ENCODE measurements around the gene KCTD21.

Gene KCTD21

DNA sequence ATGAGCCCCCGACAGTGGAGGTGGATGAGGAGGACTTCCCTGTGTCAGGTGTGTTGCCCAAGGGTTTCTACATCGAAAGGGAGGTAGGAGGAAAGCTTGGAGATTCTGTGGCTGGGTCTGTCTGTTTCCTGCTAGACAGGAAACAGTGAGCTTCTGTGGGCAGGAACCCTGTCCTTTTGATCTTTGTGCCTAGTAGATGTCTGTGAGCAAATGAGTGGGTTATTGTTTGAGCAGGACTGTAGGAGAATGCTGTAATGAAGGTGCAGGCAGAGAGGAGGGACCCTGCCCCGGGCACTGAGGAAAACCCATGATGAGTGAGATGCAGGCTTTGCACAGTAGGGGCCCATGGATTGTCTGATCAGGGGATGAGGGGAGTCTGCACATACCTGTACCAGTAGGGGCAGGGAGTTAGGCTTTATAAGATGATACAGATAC, 14.3 kb upstream of the KCTD21 start:
- H3K4me3 ChIP-seq (ENCODE audit: low read depth, low read length), result no peak overlapping the region

DNA sequence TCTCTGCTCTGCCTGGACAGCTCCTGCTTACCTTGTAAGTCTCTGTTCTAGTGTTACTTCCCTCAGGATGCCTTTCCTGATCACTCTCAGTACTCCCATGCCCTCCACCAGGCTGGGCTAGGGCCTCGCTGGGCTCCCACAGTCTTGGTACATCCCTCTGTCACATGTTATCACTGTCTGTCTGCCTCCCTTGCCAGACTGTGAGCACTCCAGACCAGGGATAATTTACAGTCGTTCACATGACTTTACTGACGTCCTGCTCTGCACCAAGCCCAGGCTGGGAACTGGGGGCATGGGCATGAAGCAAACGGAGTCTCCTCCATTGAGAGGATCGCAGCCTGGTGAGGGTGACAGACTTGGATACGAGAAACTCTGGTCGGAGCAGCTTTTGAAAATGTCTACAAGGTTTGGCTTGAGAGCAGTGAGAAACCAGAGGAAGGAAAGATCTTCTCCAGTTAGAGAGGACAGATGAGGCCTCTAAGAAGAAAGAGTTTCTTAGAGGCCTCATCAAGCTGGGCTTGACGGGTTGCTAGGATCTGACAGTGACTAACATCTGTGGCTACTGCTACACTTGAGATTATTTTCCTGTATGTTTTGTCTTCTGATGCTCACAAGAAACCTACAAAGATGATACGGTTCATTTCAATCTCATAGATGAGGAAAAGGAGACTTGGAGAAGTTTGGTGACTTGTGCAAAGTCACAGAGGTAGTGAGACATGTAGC, 12.8 kb upstream of the KCTD21 start:
- H3K4me3 ChIP-seq (ENCODE audit: low read depth, low read length), result no peak overlapping the region

DNA sequence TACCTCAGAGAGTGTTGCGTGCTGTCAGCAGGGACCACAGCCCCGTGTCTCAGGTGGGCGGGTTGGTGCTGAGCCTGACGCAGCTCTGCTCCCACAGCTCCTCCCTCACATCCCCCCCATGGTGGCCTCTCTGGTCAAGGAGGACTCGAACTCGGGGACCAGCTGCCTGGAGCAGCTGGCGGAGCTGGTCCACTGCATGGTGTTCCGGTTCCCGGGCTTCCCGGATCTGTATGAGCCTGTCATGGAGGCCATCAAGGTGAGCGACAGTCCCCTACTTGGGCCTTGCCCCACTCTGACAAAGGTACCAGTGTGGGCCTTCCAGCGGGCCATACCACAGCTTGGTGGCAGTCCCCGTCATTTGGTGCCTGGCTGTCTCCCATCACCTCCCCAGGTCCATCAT, 12.1 kb upstream of the KCTD21 start:
- no peak overlapping the region for H3K4me3 ChIP-seq (ENCODE audit: low read depth, low read length)

DNA sequence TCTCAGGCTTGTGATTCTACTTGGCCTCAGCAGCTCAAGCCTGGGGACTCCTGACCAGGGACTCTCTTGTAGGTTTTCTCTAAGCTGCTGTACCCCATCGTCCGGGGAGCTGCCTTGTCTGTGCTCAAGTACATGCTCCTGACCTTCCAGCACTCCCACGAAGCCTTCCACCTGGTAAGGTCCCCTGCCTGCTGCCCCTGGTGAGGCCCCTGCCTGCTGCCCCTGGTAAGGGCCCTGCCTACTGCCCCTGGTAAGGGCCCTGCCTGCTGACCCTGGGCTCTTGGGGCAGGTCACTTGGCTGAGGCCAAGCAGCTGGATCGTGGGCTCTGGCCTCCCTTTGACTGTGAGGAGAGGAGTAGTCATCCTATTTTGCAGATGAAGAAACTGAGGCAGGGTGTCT, 11.6 kb upstream of the KCTD21 start:
- H3K4me3 ChIP-seq (ENCODE audit: low read depth, low read length), result no peak overlapping the region

DNA sequence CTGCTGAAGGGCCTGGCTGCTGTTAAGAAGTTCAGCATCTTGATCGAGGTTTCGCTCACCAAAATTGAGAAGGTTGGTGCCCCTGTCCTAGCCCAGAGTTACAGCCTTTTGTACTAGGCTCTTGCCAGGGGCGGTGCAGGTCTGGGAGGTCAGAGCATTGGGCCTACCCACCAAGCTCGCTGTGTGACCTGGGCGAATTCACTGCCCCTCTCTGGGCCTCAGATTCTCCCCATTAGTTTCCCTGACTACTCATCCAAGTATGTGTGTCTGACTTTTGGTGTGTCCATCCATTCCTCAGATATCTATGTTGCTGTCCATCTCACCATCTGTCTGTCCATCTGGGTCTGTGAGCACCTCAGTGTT, 11.2 kb upstream of the KCTD21 start:
- no peak overlapping the region for H3K4me3 ChIP-seq (ENCODE audit: low read depth, low read length)

DNA sequence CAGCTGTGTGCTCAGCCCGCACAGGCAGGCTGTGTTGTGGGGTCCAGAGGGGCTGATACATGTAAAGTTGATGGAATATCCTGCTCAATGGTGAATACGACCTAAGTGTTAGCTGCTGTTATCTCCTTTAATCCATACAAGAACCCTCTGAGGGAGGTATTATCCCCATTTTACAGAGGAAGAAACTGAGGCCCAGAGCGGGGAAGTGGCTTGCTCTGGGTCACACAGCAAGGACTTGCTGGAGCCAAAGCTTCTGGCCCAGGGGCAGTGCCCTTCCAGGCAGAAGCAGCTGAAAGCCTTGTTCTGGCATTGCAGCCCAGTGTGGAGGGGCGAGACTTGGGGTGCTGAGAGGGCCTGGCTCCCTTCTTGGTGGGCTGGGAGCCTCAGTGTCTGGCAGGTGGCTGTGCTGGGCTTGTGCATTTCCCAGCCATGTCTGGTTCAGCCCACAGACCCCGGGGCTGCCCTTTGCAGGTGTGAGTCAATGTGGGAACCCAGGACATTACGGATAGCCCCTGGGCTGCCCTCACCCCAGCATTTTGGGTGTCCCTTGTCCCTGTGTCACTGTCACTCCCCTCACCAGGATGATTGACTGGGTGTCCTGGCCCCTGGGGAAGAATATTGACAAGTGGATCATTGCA, 10.7 kb upstream of the KCTD21 start:
- no peak overlapping the region for H3K4me3 ChIP-seq (ENCODE audit: low read depth, low read length)

DNA sequence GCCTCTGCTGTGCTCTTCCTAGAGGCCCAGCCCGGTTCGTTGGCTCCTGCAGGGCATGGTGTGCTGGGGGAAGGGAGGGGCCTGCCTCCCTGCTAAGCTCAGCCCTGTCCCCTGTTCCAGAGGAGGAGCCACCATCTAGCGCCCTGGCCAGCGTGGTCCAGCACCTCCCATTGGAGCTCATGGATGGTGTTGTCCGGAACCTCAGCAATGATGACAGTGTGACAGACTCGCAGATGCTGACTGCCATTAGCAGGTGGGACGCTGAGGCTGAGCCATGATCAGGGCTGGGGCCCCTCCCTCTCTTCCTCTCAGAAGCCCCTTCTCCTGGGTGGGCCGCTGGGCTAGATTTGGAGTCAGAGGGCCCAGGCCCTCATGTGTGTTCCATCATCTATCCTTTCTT, 9.4 kb upstream of the KCTD21 start:
- H3K4me3 ChIP-seq (ENCODE audit: low read depth, low read length), result no peak overlapping the region

DNA sequence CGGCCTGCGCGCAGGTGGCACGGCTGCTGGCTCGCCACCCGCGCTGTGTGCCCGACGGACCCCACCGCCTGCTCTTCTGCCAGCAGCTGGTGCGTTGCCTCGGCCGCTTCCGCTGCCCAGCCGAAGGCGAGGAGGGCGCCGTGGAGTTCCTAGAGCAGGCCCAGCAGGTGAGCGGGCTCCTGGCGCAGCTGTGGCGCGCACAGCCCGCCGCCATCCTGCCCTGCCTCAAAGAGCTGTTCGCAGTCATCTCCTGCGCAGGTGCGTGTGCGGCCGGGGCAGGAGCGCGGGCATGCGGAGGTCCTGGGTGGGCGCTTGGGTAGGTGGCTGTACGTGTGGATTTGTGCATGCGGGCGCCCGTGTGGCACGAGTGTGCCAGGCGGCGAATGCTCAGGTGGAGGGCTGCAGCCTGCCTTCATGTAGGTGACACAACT, 8.2 kb upstream of the KCTD21 start:
- H3K4me3 ChIP-seq (ENCODE audit: low read depth, low read length), result no peak overlapping the region

DNA sequence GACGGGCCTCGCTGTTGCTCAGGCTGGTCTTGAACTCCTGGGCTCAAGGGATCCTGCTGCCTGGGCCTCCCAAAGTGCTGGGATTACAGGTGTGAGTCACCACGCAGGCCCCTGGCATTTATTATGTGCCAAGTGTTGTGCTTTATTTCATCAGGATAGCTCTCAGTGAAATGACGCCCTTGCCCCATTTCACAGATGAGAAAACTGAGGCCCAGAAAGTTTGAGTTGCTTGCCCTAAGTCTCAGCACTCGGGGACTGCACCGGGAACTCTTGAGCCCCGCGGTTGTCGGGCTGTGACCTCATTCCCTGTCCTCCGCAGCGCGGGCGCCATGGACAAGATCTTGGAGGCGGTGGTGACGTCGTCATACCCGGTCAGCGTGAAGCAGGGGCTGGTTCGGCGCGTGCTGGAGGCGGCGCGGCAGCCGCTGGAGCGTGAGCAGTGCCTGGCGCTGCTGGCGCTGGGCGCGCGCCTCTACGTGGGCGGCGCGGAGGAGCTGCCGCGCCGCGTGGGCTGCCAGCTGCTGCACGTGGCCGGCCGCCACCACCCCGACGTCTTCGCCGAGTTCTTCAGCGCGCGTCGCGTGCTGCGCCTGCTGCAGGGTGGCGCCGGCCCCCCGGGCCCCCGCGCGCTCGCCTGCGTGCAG, 7.6 kb upstream of the KCTD21 start:
- no peak overlapping the region for H3K4me3 ChIP-seq (ENCODE audit: low read depth, low read length)

DNA sequence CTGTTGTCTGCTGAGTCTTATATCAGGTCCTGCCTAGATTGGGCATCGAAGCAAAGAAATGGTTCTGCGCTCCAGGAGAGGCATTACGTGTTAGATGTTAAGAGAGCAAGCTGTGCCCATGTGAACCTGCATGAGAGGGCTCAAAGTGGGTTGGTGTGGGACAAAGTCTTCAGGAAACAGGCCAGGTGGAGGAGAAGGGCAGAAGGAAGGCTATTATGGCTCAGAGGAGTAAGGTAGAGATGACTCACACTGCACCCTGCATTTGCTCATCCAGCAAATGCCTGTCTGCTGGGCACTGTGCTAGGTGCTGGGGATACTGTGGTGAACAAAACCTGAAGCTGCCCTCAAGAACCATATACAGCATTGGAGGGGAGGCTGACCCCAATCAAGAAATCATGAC, 6.1 kb upstream of the KCTD21 start:
- no peak overlapping the region for H3K4me3 ChIP-seq (ENCODE audit: low read depth, low read length)

DNA sequence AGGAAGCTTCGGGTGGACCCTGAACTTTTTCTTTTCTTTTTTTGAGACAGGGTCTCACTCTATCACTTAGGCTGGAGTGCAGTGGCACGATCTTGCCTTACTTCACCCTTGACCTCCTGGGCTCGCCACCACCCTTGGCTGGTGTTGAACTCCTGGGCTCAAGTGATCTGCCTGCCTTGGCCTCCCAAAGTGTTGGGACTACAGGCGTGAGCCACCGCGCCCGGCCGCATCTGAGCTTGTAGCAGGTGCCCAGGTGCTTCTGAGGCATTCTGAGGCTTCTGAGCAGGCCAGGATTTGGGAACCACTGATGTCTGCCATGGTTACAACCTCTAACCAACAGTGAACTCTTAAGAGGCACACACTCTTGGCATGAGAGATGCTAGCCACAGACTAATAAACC, 5.4 kb upstream of the KCTD21 start:
- H3K4me3 ChIP-seq (ENCODE audit: low read depth, low read length), result no peak overlapping the region

DNA sequence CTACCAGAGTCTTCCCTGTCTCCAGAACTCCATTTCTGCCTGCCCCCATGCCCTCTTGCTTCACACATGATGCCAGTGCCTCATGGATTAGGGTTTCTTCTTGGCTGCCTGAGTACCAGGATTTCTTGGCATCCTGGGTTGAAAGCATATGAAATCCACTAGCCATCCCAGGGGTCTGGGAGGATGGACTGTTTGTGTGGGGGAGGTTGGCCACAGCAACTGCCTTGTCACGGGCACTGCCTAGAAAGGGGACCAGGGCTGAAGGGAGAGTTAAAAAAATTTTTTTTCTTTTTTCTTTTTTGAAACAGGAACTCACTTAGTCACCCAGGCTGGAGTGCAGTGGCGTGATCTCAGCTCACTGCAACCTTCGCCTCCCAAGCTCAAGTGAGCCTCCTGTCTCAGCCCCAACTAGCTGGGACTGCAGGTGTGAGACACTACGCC, 4.5 kb upstream of the KCTD21 start:
- no peak overlapping the region for H3K4me3 ChIP-seq (ENCODE audit: low read depth, low read length)

DNA sequence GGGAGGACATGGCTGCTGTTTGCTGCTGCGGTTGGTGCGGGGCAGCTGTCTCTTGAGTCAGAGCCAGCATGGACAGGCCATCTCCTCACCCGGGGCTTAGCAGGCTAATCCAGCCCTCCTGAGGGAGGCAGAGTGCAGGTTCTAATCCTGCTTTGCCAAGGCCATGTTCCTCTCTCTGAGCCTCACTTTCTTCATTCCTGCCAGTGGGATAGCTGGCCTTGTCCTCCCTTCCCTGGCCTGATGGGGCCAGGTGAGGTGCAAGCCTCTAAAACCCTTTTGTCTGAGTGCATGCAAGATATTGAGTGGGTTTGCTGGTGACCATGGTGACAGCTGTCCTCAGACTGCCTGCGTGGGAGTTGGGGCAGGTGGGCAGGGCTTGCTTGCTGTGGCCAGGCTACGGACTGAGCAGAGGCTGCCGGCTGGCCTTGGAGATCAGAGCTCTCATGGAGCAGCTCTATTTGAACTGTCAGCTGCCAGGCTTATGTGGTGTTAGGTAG, 3.8 kb upstream of the KCTD21 start:
- H3K4me3 ChIP-seq (ENCODE audit: low read depth, low read length), result no peak overlapping the region

DNA sequence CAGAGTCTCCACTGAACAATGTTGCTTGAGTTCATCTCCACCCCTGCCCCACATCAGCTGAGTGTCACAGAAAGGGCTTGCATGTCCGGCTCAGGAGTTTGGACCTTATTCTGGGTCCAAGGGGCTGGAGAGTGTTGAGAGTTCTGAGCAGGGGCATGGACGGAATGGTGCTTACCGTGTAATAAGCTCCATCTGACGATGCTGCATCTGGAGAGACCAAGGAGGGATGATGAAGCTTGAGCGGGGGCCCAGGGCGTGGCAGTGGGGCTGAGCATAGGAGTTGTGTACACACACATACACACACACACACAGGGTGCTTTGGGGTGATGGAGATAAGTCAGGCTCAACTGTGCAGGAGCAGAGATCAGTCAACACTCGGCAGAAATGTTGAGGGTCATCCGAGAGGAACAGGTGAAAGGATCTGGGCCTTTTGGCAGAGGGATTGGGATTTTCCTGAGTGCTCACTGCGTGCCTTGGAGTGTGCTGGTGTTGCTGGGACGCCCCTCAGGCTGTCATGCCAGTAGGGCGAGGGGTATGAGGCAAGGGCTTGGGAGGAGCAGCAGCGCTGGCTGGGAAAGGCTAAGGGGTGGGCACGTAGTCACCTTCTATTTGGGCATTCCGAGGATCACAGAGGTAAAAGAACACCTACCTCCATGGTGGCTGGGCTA, 2.6 kb upstream of the KCTD21 start:
- no peak overlapping the region for H3K4me3 ChIP-seq (ENCODE audit: low read depth, low read length)

DNA sequence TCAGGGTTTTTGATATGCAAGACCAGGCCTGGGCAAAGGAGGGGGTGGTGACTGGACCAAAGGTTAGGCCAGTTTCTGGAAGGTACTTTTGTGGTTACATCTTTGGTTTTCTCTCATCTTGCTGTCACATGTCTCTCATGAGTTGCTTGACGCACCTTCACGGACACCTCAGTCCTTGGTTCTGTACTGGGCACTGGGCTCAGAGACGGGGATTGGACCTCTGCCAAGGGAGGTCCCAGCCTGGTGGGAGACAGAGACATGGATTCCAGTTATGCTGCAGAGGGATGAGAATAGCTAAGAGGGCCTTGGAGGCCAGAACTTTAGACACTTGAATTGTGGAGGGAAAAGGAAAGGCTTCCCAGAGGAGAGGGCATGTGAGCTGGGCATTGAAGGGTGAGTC, 1.9 kb upstream of the KCTD21 start:
- no peak overlapping the region for H3K4me3 ChIP-seq (ENCODE audit: low read depth, low read length)

DNA sequence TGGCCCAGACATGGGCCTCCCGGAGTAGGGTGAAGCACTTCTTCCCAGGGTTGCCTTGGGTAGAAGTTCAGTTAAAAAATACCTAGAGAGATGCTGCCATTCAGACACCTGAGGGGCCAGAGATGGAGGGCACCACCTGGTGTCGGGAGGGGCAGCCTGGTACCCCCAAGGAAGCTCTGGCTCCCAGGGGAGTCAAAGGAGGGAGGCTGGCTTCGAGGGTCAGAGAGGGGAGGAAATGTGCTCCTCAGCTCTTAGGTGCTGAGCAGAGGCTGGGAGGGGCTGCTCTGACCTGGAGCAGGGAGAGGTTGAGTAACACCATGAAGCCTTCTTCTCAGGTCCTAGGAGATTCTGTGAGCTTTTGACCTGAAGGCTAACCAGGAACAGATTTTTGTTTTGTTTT, 1.4 kb upstream of the KCTD21 start:
- H3K4me3 ChIP-seq (ENCODE audit: low read depth, low read length), result no peak overlapping the region

DNA sequence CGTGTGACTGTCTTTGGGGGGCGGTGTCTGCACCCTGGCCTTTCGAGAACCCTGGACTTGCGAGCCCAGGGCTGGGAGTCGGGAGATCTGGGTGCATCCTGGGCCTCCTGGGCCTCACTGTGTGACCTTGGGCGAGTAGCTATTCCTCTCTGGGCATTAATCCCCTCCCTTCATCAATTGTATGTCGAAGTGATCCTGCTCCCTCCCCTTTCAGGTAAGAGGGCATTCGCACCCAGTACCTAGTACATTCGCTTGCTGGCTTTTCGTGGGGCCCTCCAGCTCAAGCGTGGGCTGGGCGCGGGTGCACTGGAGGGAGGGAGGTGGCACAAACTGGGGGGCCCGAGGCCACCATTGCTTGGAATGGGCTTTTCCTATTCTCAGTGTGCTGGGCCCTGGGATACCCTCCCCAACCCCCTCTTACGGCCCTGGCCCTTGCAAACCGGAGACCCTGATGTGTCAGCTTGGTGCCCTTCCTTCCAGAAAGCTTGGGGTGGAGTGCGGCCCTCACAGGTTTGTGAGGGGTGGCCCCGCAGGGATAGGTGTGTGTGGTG, 823 bp upstream of the KCTD21 start:
- H3K4me3 ChIP-seq (ENCODE audit: low read depth, low read length), result peak overlapping the region; percentile 82

DNA sequence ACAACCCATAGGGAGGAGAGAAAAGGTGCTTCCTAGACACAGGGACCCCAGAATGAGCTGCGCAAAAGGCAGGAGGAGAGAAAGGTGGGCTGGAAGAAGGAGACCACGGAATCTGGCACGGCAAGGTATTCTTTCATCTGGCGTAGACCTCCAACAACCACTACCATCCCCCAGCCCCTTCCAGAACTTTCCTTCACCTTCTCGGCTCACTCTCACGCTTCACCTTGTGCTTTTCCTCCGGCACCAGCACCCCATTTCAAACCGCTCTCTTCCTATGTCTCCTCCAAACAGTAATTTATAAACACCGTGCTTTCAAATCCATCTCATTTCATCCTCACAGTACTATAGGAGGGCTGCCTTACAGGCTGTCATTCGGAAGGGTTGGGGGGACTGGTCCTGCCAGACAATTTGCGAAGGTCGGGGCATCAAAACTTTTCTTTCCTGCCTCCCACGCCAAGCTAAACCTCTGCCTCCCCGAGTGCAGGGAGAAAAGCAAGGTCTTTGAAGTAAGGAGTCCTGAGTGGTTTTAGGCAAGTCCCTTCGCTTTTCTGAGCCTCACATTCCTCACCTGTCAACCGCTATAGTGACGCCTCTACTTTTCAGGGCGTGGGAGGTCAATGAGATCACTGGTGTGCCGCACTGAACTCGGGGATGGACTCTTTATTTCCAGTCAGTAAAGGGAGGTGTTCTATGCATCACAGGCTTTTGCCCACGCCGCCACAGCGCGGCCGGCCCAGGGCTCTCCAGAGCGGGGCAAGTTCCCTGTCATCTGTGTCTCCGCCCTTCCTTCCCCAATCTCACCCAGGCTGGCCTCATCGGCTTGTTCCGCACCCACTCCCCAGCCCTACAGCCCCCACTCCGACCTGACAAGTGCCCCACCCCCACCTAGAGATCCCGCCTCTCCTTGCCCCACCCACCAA, 800 bp downstream of the KCTD21 start:
- H3K4me3 ChIP-seq (ENCODE audit: low read depth, low read length), result peak overlapping the region; percentile 82

DNA sequence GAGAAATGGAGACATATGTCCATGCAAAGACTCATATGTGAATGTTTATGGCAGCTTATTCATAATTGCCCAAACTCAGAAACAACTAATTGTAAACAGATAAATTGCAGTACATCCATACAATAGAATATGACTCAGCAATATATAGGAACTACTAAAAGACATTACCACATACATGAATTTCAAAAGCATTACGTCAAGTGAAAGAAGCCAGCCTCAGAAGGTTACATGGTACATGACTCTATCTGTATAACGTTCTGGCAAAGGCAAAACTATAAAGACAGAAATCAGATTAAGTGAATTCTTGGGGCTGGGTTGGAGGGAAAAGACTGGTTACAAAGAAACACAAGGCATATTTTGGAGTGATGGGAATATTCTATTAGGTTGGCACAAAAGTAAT, 7.2 kb downstream of the KCTD21 start:
- no peak overlapping the region for H3K4me3 ChIP-seq (ENCODE audit: low read depth, low read length)

DNA sequence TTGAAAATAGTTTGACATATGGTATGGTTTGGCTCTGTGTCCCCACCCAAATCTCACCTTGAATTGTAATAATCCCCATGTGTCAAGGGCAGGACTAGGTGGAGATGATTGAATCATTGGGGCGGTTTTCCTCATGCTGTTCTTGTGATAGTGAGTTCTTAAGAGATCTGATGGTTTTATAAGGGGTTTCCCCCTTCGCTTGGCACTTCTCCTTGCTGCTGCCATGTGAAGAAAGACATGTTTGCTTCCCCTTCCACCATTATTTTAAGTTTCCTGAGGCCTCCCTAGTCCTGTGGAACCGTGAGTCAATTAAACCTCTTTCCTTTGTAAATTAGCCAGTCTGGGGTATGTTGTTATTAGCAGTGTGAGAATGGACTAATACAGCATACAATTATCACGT, 7.7 kb downstream of the KCTD21 start:
- no peak overlapping the region for H3K4me3 ChIP-seq (ENCODE audit: low read depth, low read length)
